CD4-positive, CD25-positive, alpha-beta regulatory T cell (primary cell): ENCODE data around the gene RARG. TPM values are rescaled to one million over a fixed set of nuclear protein-coding genes. Genes with fewer than 3 reads are reported as not detected.
A peak's percentile ranks its signal among the peaks of the same experiment; 100 is the strongest.
"Not testable (repeated sequence)": the region's sequence is repeated elsewhere in the genome, so short reads cannot be mapped to it uniquely, and the experiment has no call there.

ENCODE experiments used
- ATAC-seq, 2 donors: fragments of 150-1000 bp; cut with Tn5 transposase; one replicate each; pipeline ENCODE4 v1.10.0; 2021; ENCODE audit warnings: low read depth in 2 of 2, moderate number of reproducible peaks in 2 of 2, moderate library complexity in 1 of 2
- DNase-seq, 3 donors: peaks; one replicate each; pipeline versions ENCODE4 v3.0.0 to v3.0.0-alpha.2; 2012 to 2022; ENCODE audit warnings: mixed read lengths in 1 of 3
- H3K27ac ChIP-seq: one replicate; pipeline ENCODE4 v1.7.0; 2013; ENCODE audit warnings: mild to moderate bottlenecking, low read length; ENCODE audit not compliant: insufficient read depth, poor library complexity, severe bottlenecking
- H3K27me3 ChIP-seq: one replicate; pipeline ENCODE4 v1.7.0; 2013; ENCODE audit warnings: low read length; ENCODE audit not compliant: control insufficient read depth, insufficient read depth
- H3K36me3 ChIP-seq: one replicate; pipeline ENCODE4 v1.7.0; 2013; ENCODE audit warnings: mild to moderate bottlenecking, low read length, moderate library complexity; ENCODE audit not compliant: control insufficient read depth, insufficient read depth
- H3K4me1 ChIP-seq: 2 replicates; pipeline ENCODE4 v1.7.0; 2013; ENCODE audit warnings: mild to moderate bottlenecking, low read length; ENCODE audit not compliant: insufficient read depth, control insufficient read depth, poor library complexity, severe bottlenecking
- H3K4me3 ChIP-seq: one replicate; pipeline ENCODE4 v1.7.0; 2013; ENCODE audit warnings: low read depth, mild to moderate bottlenecking, low read length, moderate library complexity
- H3K9me3 ChIP-seq, 2 experiments: 1 replicate in 1 of 2; 2 replicates in 1 of 2; pipeline ENCODE4 v1.7.0; 2013; ENCODE audit warnings: low read length in 2 of 2, mild to moderate bottlenecking in 1 of 2, moderate library complexity in 1 of 2; ENCODE audit not compliant: control insufficient read depth in 2 of 2
- H3K27ac Mint-ChIP-seq, 3 donors: one replicate each; pipeline ENCODE4 v1.8.0; 2020 to 2022; ENCODE audit warnings: mild to moderate bottlenecking in 3 of 3, mixed read lengths in 3 of 3, moderate library complexity in 2 of 3
- H3K27me3 Mint-ChIP-seq: one replicate; pipeline ENCODE4 v1.8.0; 2022; ENCODE audit warnings: mild to moderate bottlenecking, mixed read lengths
- H3K36me3 Mint-ChIP-seq: one replicate; pipeline ENCODE4 v1.8.0; 2020; ENCODE audit warnings: mixed read lengths
- H3K4me1 Mint-ChIP-seq, 4 donors: one replicate each; pipeline ENCODE4 v1.8.0; 2020 to 2022; ENCODE audit warnings: mixed read lengths in 4 of 4, mild to moderate bottlenecking in 1 of 4
- H3K4me3 Mint-ChIP-seq, 4 donors: one replicate each; pipeline ENCODE4 v1.8.0; 2020 to 2022; ENCODE audit warnings: mild to moderate bottlenecking in 4 of 4, mixed read lengths in 4 of 4, moderate library complexity in 3 of 4
- H3K9me3 Mint-ChIP-seq, 7 donors: one replicate each; pipeline ENCODE4 v1.8.0; 2020 to 2022; ENCODE audit warnings: mixed read lengths in 7 of 7, mild to moderate bottlenecking in 3 of 7, moderate library complexity in 2 of 7
- polyA plus RNA-seq, 4 donors: library from polyadenylated mRNA; unstranded; fragments of 300-500 nt; fragmentation: Illumina TruSeq; gene quantifications; one replicate each; pipeline ENCODE4 v1.2.3, GENCODE V29; 2021
- total RNA-seq: library from RNA; stranded (reverse); gene quantifications from one replicate; pipeline ENCODE4 v1.2.3, GENCODE V29; 2022

The RARG gene
- total and polyA plus RNA-seq, 5 donors from 2014 or later = 1.5 to 16.8 (median 3.2) TPM

DNA sequence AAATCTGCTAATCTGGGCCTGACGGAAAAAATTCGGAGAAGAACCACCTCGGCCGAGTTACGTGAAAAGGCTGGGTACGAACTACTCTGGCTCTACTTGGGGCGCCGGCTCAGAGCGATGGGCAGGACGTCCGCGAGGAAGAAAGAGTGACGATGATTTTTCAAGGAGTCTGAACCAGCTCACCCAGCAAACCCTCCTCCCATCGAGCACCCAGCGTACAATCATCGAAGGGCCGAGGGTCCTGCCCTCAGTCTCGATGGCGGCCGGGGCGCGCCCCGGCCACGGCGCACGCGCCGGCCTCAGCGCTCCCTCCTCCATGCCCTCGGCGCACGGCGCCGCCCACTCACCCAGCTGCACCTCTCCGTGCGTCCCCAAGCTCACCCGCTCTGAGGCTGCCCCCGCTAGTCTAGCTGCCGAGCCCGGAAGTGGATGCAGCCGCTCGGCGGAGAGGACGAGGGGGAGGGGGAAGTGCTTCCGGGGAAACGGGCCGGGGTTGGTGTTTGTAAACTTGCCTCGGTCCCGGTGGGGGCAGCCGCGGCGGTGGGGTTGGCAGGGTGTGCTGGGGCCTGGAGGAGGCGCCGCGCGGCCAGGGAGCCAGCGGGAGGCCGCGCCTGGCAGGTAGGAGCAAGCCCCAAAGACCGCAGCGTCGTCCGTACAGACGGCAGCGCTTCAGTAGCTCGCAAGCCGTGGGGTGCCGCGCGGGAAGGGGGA, 51.6 kb downstream of the RARG start, which contains the start of the genes CSAD and ZNF740:
Gene CSAD, minus strand, starts transcription at position 706 of the 711 bp plus-strand sequence. CDS start 7,455 bp downstream, outside the sequence.
Gene ZNF740, plus strand, starts transcription at position 503 of the 711 bp plus-strand sequence. CDS start 1,262 bp downstream, outside the sequence.
- peak within 1 kb of the TSS; percentile 88 for H3K4me3 ChIP-seq
- H3K36me3 ChIP-seq = peaks cover 24% of the 10 kb centered on the region
- Mint-ChIP-seq H3K27ac (peak within 1 kb of the TSS; percentile 95 to 98 (median 98)), H3K4me3 (peak within 1 kb of the TSS; percentile 91 to 97 (median 94)), H3K9me3 (no peaks in the 10 kb centered on the region), H3K36me3 (peaks cover 19% of the 10 kb centered on the region), H3K4me1 (peaks cover 25 to 60% (median 39%) of the 10 kb centered on the region in 4 donors), H3K27me3 (no peaks in the 10 kb centered on the region)
- DNase-seq (peak; percentile 97 to 98 (median 97)), ATAC-seq (peak; percentile 96 to 98)
- no peaks in the 10 kb centered on the region for H3K9me3 ChIP-seq
- H3K27ac ChIP-seq = peak within 1 kb of the TSS; percentile 94
- no peaks in the 10 kb centered on the region for H3K27me3 ChIP-seq
- H3K4me1 ChIP-seq = peaks cover 52% of the 10 kb centered on the region

DNA sequence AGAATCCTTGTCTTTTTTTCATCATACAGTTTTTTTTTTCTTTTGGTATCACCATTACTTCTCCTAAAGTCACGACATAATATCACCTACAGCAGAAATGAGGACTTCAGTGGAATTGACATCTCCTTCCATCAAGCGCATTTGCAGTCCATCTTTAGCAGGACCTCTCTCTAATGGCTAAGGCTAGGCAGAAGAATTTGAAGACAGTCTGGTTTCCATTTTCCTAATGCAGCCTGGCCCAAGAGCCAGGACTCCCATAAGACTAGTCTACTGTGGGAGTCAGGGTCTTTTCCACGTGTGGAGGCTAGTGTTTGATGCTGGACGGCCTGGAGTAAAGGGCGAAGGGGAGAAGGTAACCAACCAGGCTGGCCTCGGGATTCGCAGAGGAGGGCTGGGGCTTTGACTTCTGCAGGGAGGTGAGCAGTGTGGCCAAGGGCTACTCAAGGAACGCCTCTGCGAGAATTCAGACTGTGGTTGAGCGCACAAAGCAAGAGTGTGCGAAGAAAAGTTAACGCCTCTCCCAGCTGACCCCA, 52.3 kb downstream of the RARG start:
- H3K4me3 ChIP-seq = peak overlapping the region; percentile 88
- no peaks in the 10 kb centered on the region for H3K9me3 ChIP-seq
- Mint-ChIP-seq H3K4me3 (peak overlapping the region; percentile 91 to 97 (median 94)), H3K27ac (peak overlapping the region; percentile 95 to 98 (median 98)), H3K4me1 (peaks cover 21 to 54% (median 36%) of the 10 kb centered on the region in 4 donors), H3K27me3 (no peaks in the 10 kb centered on the region), H3K36me3 (peaks cover 13% of the 10 kb centered on the region), H3K9me3 (no peaks in the 10 kb centered on the region)
- no peaks in the 10 kb centered on the region for H3K27me3 ChIP-seq
- peaks cover 49% of the 10 kb centered on the region for H3K4me1 ChIP-seq
- ATAC-seq (peak in 1 of 2 donors; percentile 0), DNase-seq (no peak)
- peaks cover 17% of the 10 kb centered on the region for H3K36me3 ChIP-seq
- peak overlapping the region; percentile 94 for H3K27ac ChIP-seq

DNA sequence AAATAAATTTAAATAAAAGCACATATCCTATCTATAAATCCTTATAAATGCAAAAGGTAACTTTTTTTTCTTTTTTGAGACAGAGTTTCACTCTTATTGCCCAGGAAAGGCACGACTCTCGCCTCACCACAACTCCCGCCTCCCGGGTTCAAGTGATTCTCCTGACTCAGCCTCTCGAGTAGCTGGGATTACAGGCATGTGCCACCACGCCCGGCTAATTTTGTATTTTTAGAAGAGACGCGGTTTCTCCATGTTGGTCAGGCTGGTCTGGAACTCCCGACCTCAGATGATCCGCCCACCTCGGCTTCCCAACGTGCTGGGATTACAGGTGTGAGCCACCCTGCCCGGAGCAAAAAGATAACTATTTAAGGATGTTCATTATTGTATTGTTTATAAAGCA, 53.2 kb downstream of the RARG start:
- peaks cover 14% of the 10 kb centered on the region for H3K36me3 ChIP-seq
- Mint-ChIP-seq H3K4me3 (peak overlapping the region; percentile 10 to 97 (median 92)), H3K4me1 (peaks cover 16 to 44% (median 33%) of the 10 kb centered on the region in 4 donors), H3K27ac (peak overlapping the region; percentile 95 to 98 (median 98))
- H3K27me3 ChIP-seq, H3K36me3 Mint-ChIP-seq, DNase-seq, ATAC-seq, H3K4me3 ChIP-seq, H3K9me3 ChIP-seq, H3K27me3 Mint-ChIP-seq, H3K9me3 Mint-ChIP-seq: not testable (repeated sequence)
- peak overlapping the region; percentile 94 for H3K27ac ChIP-seq
- peaks cover 39% of the 10 kb centered on the region for H3K4me1 ChIP-seq

DNA sequence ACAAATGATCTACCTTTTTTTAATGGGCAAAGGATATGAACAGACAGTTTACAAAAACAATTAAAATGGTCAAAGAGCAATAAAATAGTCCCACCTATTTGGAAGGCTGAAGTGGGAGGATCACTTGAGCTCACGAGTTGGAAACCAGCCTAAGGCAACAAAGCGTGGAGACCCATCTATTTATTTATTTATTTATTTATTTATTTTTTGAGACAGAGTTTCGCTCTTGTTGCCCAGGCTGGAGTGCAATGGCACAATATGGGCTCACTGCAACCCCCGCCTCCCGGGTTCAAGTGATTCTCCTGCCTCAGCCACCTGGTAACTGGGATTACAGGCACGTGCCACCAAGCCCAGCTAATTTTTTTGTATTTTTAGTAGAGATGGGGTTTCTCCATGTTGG, 54.6 kb downstream of the RARG start:
- H3K27me3 Mint-ChIP-seq, H3K27me3 ChIP-seq, H3K9me3 Mint-ChIP-seq, H3K9me3 ChIP-seq, ATAC-seq, H3K36me3 Mint-ChIP-seq, H3K27ac Mint-ChIP-seq, H3K36me3 ChIP-seq, DNase-seq, H3K27ac ChIP-seq, H3K4me3 ChIP-seq: not testable (repeated sequence)
- H3K4me1 ChIP-seq = peaks cover 26% of the 10 kb centered on the region
- Mint-ChIP-seq H3K4me1 (peaks cover 4 to 31% (median 23%) of the 10 kb centered on the region in 4 donors), H3K4me3 (peak overlapping the region in 2 of 4 donors; percentile 38 to 49)

DNA sequence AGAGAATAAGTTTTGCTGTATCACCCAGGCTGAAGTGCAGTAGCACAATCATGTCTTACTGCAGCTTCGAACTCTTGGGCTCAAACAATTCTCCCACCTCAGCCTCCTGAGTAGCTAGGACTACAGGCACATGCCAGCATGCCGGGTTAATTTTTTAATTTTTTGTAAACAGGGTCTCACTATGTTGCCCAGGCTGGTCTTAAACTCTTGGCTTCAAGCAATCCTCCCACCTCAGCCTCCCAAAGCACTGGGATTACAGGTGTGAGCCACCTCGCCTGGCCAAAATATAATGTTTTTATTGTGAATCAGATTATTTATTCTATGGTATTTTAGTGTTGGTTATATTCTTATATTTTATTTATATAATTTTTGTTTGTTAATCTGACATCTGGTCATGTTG, 55.3 kb downstream of the RARG start:
- Histone ChIP-seq H3K27ac (no peak overlapping the region), H3K27me3 (no peaks in the 10 kb centered on the region), H3K4me1 (peaks cover 19% of the 10 kb centered on the region), H3K36me3 (peaks cover under 1% of the 10 kb centered on the region), H3K4me3 (no peak overlapping the region), H3K9me3 (no peaks in the 10 kb centered on the region)
- H3K36me3 Mint-ChIP-seq = peaks cover 3% of the 10 kb centered on the region
- no peak overlapping the region for H3K4me3 Mint-ChIP-seq
- ATAC-seq (no peak), DNase-seq (no peak)
- H3K27ac Mint-ChIP-seq = no peak overlapping the region
- peaks cover 0 to 24% (median 17%) of the 10 kb centered on the region in 4 donors for H3K4me1 Mint-ChIP-seq
- no peaks in the 10 kb centered on the region for H3K27me3 Mint-ChIP-seq
- no peaks in the 10 kb centered on the region for H3K9me3 Mint-ChIP-seq

DNA sequence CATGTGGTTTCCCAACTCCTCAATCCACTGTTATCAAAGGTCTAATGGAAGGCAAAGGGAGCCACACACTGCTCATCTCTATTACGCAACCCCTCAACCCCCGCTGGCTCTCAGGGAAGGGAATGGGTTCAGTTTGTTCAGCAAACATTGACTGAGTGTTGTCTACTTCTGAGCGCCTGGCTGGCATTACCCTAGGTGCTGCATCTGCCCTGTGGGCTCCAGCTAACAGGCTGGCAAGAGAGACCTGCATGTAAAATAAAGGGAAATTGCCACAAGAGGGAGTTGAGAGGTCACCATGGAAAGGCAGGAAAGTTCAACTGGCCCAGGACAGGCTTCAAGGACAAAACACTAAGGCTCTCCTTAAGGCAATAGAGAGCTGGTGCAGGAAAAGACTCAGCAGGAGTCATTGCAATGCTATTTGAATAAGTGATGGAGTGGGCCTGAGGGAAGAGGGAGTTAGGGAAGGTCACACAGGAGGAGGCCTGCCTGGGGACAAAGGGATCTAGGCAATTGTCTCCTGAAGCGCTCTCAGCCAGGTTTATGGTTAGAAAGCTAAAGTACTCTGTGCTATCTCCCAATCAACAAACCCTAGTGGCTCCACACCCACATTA, 57.0 kb downstream of the RARG start:
- Mint-ChIP-seq H3K27me3 (no peaks in the 10 kb centered on the region), H3K36me3 (peaks cover 13% of the 10 kb centered on the region), H3K4me1 (peaks cover 0 to 15% (median 11%) of the 10 kb centered on the region in 4 donors), H3K9me3 (no peaks in the 10 kb centered on the region), H3K4me3 (peak overlapping the region in 1 of 4 donors; percentile 60), H3K27ac (no peak overlapping the region)
- H3K4me1 ChIP-seq = peaks cover 8% of the 10 kb centered on the region
- H3K27me3 ChIP-seq = no peaks in the 10 kb centered on the region
- no peak for ATAC-seq
- no peak overlapping the region for H3K4me3 ChIP-seq
- no peaks in the 10 kb centered on the region for H3K9me3 ChIP-seq
- peak in 1 of 3 donors; percentile 49 for DNase-seq
- no peak overlapping the region for H3K27ac ChIP-seq
- peaks cover 2% of the 10 kb centered on the region for H3K36me3 ChIP-seq

DNA sequence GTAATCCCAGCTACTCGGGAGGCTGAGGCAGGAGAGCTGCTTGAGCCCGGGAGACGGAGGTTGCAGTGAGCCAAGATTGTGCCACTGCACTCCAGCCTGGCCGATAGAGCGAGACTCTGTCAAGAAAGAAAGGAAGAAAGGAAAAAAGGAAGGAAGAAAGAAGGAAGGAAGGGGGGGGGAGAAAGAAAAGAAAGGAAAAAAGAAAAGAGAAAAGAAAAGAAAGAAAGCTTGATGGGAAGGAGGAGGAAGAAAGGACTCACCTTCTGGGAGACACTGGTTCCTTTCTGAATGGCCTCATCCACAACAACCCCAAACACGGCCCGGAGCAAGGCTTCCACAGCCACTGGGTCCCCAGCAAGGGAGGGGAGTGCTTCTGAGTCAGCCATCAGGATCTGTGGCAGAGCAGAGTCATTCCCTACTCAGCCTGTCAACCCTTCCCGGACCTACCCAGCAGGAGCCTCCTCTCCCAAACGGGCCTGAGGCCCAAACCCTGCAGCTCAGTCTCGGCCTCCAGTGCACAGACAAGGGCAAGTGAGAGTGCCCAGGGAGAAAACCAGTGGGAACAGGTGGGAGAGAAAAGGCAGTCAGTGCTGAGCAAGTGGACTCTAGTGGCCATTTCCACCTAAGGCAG, 58.8 kb downstream of the RARG start:
- Mint-ChIP-seq H3K4me3 (no peak overlapping the region), H3K36me3 (peaks cover 18% of the 10 kb centered on the region)

More for the DNA sequence above, 58.8 kb downstream of the RARG start:
- DNase-seq = no peak
- Mint-ChIP-seq H3K27me3 (no peaks in the 10 kb centered on the region), H3K27ac (no peak overlapping the region), H3K4me1 (peaks cover 0 to 5% (median 1%) of the 10 kb centered on the region in 4 donors), H3K9me3 (no peaks in the 10 kb centered on the region)
- H3K27me3 ChIP-seq = no peaks in the 10 kb centered on the region
- H3K4me1 ChIP-seq = no peaks in the 10 kb centered on the region
- peaks cover 3% of the 10 kb centered on the region for H3K36me3 ChIP-seq
- H3K9me3 ChIP-seq = no peaks in the 10 kb centered on the region
- H3K27ac ChIP-seq = no peak overlapping the region
- ATAC-seq = no peak
- H3K4me3 ChIP-seq = no peak overlapping the region
